CD4-positive, alpha-beta T cell treated with Interleukin-6 at 100 ng/mL for 8 hours (primary cell): ENCODE results near the gene DICER1.

Source experiments
- DNase-seq: peaks from one replicate; pipeline ENCODE4 v3.0.0-alpha.2; 2020; ENCODE audit warnings: mixed read lengths, low spot score

DICER1 gene

DNA sequence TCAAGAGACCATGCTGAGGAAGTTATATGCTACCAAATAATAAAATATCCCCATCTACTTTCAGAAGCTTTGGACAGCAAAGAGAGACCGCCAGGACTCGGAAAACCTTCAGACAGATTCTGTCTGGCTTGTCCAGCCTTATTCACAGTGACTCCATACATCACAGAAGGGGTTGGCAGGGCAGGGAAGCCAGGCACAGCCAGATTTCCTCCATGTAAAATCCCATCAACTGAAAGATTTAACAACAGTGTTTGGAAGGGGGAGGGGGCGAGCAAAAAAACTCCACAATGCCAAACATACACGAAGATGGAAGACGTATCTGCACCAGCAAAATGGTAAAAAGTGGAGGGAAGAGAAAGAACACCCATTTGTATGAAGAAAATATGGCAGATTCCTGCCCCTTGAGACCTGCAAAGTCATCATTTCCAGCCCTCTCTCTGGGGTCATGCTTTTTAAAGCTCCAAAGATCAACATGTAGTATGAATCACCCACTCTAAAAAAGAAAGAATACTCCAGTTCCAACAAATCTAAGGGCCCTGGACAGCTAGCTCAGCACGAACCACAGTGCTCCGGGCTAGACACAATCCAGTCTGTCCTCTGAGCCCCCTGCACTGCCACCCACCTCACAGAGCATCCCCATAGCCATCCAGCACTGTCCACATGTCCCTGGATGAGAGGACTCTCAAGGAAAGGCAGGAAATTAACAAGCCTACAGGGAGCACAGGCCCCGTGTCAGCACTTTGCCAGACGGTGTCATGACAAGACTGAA is 116.4 kb downstream of the DICER1 start:
- DNase-seq, result no peak

DNA sequence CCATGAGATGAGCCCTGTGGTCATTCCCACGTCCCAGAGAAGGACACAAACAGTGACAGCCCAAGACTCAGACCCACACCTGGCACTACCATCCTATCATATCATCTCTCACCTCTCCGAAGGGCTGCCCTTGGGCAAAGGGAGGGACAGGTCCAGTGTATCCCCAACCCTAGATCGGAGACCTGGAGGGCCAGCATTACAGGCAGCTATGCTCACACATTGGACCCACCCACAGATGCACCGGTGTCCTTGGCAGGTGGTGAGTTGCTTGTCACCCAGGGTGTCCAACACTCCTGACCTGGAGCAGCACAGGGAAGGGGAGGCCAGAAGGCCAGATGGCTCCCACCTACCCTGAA is 117.4 kb downstream of the DICER1 start:
- DNase-seq, result no peak

DNA sequence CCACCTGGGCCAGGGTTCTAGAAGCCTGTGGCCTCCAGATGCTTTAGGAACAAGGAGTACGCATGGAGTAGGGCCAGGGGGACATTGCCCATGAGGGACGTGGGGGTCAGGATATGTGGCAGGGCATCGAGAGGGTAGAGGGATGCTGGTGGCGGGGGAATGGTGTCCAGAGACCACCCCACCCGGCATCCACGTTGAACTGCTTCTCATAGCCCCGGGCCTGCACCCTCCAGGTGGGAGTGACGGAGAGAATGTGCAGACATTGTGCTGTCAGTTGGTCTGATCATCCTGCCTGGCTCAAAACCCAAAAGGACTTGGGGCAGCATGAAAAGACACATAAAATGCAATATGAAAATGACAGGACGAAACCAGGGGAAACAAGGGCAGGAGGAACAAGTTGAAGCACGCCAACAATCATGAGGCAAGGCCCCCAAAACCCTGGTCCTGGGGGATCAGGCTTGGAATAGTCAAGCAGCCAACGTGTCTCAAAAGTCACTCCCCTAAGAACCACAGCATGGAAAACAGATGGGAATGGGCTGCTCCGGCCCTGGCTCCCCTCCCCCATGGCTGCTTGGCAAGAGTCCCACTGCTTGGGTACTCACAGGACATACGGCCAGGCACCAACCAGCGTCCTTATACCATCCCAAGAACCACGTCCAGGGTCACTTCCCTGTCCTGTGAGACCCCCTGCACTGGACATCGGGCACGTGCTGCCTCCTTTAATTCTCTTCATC is 117.9 kb downstream of the DICER1 start:
- DNase-seq, result no peak

DNA sequence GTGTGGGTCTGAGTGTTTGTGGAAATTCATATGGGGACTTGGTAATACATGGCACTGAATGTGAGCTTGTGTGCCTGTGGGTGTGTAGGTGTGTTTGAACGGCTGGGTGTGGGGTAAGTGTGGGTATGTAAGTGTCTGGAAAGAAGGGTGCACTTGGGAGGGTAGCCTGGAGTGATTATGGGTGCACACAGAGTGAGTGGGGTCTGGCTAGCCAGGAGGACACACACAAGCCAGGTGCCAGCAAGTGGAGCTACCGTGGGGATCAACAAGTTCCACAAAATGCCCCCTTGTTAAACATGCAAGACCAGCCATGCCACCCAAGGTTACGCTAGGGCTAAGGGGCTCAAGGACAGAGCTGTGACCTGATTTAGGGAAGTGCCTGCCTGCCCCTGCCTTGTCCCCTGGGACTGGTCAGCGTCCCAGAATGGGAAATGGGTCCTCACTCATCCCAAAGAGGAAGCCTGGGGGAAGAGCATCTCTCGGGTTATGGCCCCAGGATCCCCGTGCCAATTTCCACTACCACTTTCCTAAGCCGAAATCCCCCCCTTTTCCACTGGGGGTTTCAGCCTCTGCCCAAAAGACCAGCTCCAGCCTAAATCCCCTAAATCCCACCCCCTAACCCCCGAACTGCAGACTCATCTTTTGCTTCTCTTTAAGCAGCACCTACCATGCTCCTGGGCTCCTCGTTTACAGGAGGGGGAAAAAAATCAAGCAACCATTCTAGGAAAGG is 118.6 kb downstream of the DICER1 start:
- DNase-seq, result no peak

DNA sequence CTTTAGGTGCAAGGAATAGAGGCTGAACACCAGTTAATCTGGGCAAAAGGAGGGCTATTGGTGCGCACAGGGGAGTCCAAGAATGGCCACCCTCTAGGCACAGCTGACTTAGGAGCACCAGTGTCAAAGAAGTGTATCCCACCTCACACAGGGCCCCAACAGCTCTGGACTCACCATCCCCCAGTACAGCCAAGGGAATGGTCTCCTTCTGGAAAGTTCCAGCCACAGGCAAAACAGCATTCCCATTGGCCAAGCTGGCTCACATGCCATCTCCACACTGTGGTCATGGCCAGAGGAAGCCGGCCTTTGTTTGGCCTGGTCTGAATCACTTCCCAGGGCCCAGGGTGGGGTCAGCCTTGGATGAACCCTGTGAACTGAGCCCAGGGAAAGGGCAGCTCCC is 120.1 kb downstream of the DICER1 start:
- no peak for DNase-seq
